ENCODE data around the gene CELSR1.
"Not testable (repeated sequence)": the region's sequence is repeated elsewhere in the genome, so short reads cannot be mapped to it uniquely, and the experiment has no call there.

The CELSR1 gene

DNA sequence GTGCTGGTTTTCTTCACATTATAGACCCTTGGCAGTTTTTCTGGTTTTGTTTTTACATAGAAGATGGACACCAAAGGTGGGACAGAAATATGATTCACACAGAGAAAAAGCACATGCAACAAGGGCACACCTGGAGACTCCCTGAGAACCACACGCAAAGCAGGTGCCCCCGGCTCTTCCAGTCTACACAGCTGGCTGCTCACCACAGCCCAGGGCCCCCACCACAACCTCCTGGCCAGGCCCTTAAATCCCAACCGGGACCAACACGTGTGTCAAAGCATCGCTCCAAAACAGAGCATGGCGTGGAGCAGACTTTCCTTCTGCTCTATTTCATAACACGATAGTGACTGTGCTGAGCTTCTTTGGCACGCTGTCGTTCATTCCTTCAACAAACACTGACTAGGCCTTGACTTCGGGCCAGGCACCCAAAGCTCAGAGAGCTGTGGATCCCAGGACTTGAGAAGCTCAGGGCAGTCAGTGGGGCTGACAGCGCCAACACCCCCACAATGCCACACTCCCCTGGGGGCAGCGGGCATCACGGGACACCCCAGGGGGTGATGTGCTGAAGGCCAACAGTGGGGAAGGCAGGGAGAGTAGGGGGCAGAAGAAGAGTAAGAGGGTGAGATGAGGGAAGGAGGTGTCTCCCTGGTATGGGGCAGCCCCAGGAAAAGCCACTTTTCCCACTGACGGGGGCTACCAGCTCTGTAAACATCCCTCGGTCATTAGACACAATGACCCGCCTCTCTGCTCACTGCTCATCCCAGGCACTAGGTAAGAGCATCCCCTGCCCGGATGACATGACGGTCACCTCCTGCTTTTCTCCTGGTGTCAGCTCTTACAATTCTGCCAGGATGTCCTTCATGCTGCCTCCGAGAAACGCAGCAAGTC is 26.0 kb downstream of the CELSR1 start:
- no peak for DNase-seq

GRCh38 chr22:46509416-46510089 is 27.9 kb downstream of the CELSR1 start:
- DNase-seq, result no peak

GRCh38 chr22:46508491-46508999 is 28.9 kb downstream of the CELSR1 start:
- no peak for DNase-seq

GRCh38 chr22:46507451-46508425 is 29.7 kb downstream of the CELSR1 start:
- DNase-seq, result no peak

- no peak for DNase-seq
Observed at GRCh38 chr22:46504584-46504983, 32.8 kb downstream of the CELSR1 start.

DNA sequence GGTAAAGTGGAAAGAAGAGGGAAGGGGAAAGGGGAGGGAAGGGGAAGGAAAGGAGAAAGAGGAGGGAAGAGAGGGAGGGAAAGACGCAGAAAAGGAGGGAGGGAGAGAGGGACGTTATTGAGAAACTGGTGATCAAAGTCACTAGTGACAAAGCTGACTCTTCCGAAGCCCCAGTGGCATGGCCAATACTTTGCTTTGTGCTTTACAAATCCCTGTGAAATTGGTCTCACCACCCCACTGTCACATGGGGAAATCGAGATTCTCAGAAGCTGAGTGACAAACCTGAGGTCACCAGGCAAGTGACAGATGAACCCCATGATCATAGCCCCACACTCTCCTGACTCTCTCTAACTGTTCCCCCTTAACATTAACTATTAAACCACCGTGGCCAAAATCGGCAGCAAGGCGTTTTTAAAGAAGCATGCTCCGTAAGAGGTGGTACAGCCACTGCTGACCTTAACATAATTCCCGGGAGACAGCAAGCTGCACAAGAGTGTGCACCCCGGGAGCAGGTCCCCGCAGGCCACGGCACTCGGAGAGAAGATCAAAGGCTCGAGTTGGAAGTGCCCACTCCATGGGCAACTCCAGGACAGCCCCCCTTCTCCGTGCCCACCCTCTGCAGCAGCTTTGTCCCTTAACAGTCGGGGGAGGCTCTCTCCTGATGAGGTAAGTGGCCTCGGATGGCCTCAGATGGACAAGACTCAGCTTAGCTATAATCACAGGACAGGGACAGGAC is 34.8 kb downstream of the CELSR1 start:
- no peak for DNase-seq

GRCh38 chr22:46501701-46502100 is 35.7 kb downstream of the CELSR1 start:
- DNase-seq, result no peak

GRCh38 chr22:46501265-46501664 is 36.2 kb downstream of the CELSR1 start:
- DNase-seq, result not testable (repeated sequence)

DNA sequence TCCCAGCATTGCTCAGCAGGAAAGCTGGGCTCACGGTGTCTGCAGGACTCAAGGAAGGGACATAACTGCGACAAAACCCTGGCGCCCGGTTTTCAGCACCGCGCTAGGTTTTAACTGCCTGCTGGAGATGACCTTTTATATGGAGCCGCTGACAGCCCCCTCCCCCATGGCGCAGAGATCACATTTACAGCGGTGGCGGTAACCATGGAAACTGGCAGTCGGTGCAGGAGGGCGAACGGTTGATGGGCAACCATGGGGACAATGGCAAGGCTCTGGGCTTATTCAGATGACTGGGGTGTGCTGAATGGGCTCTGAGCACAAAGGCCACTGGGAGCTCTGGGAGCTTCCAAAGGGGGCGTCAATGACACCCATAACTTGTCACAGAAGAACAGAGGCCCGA is 37.2 kb downstream of the CELSR1 start:
- DNase-seq, result no peak

DNA sequence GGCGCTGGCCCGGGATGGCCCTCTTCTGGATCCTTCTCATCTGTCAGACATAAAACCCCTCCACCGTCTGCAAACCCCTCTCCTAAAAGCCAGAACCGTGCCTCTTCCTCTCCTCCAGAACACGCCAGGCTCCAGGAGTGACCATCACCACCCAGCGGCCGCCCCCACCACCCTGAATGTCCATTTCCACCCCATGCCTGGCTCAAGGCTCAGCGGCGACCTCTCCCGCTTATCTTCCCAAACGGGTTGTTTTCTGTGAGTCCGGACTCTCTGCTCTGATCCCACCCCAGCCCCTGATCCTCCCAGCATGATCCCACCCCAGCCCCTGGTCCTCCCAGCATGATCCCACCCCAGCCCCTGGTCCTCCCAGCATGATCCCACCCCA is 37.6 kb downstream of the CELSR1 start:
- no peak for DNase-seq

DNA sequence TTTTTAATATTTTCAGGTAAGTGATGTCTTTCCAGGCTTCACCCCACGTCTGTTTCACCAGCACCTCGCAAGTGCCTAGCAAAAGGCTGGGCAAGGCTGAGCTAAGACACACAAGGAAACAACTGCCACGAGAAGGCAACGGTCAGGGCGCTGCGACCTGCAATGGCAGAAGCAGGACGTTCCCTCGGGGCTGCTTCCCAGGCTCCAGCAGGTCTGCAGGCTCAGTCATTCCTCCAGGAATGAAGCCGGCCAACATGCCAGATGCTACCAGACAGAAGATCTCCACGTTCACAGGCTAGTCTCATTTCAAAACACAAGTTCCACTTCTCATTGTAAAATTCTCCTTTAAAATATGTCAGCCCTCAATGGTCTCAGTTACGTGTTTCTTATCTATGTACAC is 45.5 kb downstream of the CELSR1 start:
- DNase-seq, result no peak

- no peak for DNase-seq
Observed at GRCh38 chr22:46490538-46490937, 46.9 kb downstream of the CELSR1 start.

DNA sequence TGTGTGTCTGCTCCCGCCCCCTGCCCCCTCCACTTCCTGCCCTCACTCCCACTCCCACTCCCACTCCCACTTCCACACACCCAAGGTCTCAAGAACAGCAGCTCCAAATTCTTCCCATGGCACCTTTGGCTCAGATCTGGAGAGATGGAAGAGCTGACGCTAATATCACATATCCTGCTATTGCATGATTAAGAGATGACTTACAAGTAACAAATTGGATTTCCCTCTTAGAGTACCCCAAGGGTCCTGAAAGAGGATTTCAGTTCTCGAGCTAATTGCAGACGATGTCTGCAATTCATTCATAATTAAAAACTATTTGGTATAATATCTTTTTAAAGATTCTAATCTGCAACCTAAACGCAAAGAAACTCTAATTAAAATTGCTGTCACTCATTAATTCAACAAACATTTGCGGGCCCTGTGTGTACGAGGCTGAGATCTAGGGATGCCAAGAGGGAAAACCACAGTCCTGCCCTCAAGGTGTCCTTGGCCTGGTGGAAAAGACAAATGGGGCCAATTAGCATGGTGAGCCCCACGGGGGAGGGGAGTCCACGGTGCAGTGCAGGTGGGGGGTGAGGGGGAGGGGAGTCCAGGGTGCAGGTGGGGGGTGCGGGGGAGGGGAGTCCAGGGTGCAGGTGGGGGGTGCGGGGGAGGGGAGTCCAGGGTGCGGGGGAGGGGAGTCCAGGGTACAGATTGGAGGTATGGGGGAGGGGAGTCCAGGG is 50.3 kb downstream of the CELSR1 start:
- no peak for DNase-seq

GRCh38 chr22:46484861-46485595 is 52.4 kb downstream of the CELSR1 start:
- no peak for DNase-seq

- no peak for DNase-seq
Observed at GRCh38 chr22:46484156-46484860, 53.1 kb downstream of the CELSR1 start.

DNA sequence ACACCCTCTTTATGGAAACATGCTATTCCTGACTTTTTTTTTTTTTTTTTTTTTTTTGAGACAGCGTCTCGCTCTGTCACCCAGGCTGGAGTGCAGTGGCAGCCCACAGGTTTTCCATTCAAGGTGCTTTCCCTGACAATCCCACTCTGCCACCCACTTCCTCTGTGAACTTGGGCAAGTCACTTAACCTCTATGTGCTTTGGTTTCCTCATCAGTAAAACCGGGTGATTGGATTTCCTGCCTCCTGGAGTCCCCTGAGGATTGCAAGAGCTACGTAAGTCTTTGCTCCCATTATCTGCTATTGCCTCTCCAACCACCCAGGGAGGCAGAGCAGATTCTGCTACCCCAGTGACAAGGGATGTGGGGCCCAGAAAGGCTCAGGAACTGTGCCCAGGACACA is 54.1 kb downstream of the CELSR1 start:
- no peak for DNase-seq

DNA sequence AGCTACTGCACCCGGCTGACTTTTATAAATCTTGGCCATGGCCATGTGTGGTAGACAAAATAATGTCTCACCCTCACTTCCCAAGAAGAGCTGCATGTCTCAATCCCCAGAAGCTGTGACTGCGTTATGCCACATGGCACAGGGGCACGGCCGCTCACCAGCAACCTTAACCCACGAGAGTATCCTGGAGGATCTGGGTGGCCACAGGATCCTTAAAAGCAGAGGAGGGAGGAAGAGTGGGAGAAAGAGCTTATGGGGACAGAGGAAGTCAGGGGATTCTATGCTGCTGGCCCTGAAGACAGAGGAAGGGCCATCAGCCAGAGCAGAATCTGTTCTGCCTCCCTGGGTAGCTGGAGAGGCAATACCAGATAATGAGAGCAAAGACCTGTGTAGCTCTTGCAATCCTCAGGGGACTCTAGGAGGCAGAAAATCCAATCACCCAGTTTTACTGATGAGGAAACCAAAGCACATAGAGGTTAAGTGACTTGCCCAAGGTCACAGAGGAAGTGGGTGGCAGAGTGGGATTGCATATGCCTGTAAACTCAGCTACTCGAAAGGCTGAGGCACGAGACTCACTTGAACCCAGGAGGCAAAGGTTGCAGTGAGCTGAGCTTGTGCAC is 55.3 kb downstream of the CELSR1 start:
- DNase-seq, result no peak

- DNase-seq, result no peak
Observed at GRCh38 chr22:46481386-46481785, 56.0 kb downstream of the CELSR1 start.

- DNase-seq, result no peak
Observed at GRCh38 chr22:46480396-46480795, 57.0 kb downstream of the CELSR1 start.

- DNase-seq, result no peak
Observed at GRCh38 chr22:46479046-46479445, 58.4 kb downstream of the CELSR1 start.

Measured in NCI-H187 (cell line).